ENCODE data around the gene NAP1L1.

The NAP1L1 gene

DNA sequence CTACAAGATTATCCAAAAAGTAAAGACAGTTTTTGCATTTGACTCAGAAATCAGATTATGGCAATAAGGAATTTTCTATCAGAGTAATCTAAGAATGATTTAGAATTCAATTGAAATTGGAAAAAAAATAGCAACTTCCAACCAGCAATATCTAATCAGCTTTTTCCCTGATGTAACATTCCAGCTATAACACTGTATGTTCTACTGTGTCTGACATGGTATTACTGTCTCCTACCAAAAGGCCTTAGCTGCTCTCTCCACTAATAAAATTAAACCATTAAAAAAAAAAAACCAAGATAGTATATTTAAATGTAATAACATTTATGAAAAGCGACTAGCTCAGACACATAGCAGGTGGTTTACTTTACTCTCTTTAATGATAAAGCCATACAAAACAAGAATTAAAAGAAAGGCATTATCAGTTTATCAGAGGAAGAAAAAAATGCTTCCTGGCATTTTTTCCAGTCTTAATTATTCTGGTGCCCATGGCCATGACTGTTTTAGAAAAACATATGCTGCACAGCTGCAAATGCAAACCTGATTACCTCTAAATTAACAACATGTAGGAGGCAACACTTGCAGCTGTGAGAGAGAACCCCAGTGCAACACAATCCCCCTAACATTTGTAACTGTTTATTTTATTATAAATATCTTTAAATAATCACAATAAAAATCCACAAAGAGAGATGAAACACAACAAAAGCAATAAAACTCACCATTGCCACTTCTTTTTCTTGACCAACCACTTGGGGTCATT lies 81.7 kb downstream of the NAP1L1 start:
- TF ChIP-seq FOXP2 (optimal IDR thresholded peaks at IDR 0.05; ENCODE audit: control extremely low read depth, extremely low read length, insufficient read depth) (no peak), POLR2AphosphoS5 (IDR thresholded peaks at IDR 0.05; ENCODE audit: borderline replicate concordance, low read depth, low read length) (no peak), EZH2 (IDR thresholded peaks at IDR 0.05) (no peak)
- DNase-seq (ENCODE audit: low read depth, low spot score): no peak
- Histone ChIP-seq H3K4me3 (no peak overlapping the region), H3K9me3 (ENCODE audit: low read depth, low read length) (no peaks in the 10 kb centered on the region), H3K9ac (ENCODE audit: insufficient read length) (no peak overlapping the region), H3K36me3 (ENCODE audit: insufficient read depth, low read length) (no peaks in the 10 kb centered on the region), H3K27ac (no peak overlapping the region)

DNA sequence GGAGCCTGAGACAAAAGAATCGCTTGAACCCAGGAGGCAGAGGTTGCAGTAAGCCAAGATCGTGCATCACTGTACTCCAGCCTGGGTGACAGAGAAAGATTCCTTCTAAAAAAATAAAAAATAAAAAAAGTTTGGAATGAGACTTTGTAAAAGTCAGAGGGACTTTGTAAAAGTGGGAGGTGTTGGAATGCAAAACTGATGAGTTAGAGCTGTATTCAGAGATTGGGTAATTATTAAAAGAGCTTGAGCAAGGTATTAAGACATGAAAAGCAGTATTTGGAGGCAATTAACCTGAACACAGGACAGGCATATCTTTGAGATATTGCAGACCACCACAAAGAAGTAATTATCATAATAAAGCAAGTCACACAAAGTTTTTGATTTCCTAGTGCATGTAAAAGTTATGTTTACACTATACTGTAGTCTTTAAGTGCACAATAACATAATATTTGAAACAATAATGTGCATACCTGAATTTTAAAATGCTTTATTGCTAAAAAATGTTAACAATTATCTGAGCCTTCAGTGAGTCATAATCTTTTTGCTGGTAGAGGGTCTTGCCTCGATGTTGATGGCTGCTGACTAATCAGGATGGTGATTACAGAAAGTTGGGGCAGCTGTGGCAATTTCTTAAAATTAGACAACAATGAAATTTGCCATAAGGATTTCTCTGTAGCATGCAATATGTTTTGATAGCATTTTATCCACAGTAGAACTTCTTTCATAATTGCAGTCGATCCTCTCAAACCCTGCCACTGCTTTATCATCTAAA lies 86.0 kb downstream of the NAP1L1 start:
- TF ChIP-seq FOXP2 (optimal IDR thresholded peaks at IDR 0.05; ENCODE audit: control extremely low read depth, extremely low read length, insufficient read depth) (no peak), EZH2 (IDR thresholded peaks at IDR 0.05) (no peak), POLR2AphosphoS5 (IDR thresholded peaks at IDR 0.05; ENCODE audit: borderline replicate concordance, low read depth, low read length) (no peak)
- Histone ChIP-seq H3K27ac (no peak overlapping the region), H3K9ac (ENCODE audit: insufficient read length) (no peak overlapping the region), H3K36me3 (ENCODE audit: insufficient read depth, low read length) (no peaks in the 10 kb centered on the region), H3K4me3 (no peak overlapping the region), H3K9me3 (ENCODE audit: low read depth, low read length) (no peaks in the 10 kb centered on the region)
- DNase-seq (ENCODE audit: low read depth, low spot score): no peak

DNA sequence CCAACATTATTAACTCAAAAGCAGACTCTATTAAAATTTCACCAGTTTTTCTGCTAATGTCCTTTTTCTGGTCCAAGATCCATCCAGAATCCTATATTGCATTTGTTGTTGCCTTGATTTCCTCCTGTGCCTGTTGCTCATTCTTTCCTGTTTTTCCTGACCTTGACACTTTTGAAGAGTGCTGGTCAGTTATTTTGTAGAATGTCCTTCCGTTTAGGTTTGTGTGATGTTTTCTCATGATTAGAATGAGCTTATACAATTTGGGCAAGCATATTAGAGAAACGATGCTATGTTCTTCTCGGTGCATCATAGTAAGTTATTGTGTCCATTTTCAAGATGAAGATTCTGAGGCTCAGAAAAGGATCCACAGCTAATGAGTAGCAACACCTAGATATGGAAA lies 86.8 kb downstream of the NAP1L1 start:
- TF ChIP-seq EZH2 (IDR thresholded peaks at IDR 0.05): no peak
- no peak for TF ChIP-seq POLR2AphosphoS5 (IDR thresholded peaks at IDR 0.05; ENCODE audit: borderline replicate concordance, low read depth, low read length)
- no peak for TF ChIP-seq FOXP2 (optimal IDR thresholded peaks at IDR 0.05; ENCODE audit: control extremely low read depth, extremely low read length, insufficient read depth)
- Histone ChIP-seq H3K27ac (no peak overlapping the region), H3K4me3 (no peak overlapping the region), H3K9ac (ENCODE audit: insufficient read length) (no peak overlapping the region), H3K36me3 (ENCODE audit: insufficient read depth, low read length) (no peaks in the 10 kb centered on the region), H3K9me3 (ENCODE audit: low read depth, low read length) (no peaks in the 10 kb centered on the region)
- DNase-seq (ENCODE audit: low read depth, low spot score): no peak

DNA sequence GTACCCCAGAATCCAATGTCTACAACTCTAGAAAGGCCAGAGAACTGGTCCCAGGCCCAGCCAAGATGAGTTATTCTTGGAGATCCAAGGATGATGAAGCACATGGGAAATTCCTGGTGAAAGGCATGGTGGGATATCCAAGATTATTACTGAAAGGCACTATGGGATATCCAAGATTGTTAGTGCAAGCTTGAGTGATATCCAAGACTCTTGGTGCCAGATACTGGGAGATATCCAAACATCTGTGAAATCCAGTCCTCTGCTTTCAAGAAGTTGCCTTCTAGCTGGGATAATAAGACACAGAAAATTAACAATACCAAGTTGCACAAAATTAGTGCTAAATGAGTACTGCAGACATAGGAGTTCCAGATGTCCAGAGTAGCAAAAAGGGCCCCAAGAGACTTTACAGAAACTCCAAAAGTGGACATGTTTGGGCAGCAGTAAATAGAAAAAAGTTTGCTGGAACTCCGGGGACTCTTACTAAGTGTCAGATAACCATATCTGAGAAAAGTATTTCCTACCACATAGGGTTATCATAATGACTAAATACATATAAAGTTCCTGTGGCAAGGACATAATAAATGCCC lies 87.5 kb downstream of the NAP1L1 start:
- TF ChIP-seq POLR2AphosphoS5 (IDR thresholded peaks at IDR 0.05; ENCODE audit: borderline replicate concordance, low read depth, low read length) (no peak), FOXP2 (optimal IDR thresholded peaks at IDR 0.05; ENCODE audit: control extremely low read depth, extremely low read length, insufficient read depth) (no peak), EZH2 (IDR thresholded peaks at IDR 0.05) (no peak)
- Histone ChIP-seq H3K27ac (no peak overlapping the region), H3K4me3 (no peak overlapping the region), H3K36me3 (ENCODE audit: insufficient read depth, low read length) (no peaks in the 10 kb centered on the region), H3K9ac (ENCODE audit: insufficient read length) (no peak overlapping the region), H3K9me3 (ENCODE audit: low read depth, low read length) (no peaks in the 10 kb centered on the region)
- no peak for DNase-seq (ENCODE audit: low read depth, low spot score)

DNA sequence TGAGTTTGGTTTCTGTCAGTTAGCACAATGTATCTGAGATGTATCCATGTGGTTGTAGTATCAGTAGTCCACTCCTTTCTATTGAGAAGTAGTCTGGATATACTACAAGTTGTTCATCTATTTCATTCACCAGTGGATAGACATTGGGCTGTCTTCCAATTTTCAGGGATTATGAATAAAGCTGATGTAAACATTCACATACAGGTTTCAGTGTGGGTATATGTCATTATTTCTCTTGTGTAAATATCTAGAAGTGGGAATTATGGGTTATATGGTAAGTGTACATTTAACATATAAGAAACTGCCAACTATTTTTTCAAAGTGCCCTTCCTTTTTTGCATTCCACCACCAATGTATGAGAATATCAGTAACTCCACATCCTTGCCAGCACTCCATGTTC lies 88.8 kb downstream of the NAP1L1 start:
- no peak overlapping the region for H3K27ac ChIP-seq
- H3K9me3 ChIP-seq (ENCODE audit: low read depth, low read length): no peaks in the 10 kb centered on the region
- no peak overlapping the region for H3K9ac ChIP-seq (ENCODE audit: insufficient read length)
- DNase-seq (ENCODE audit: low read depth, low spot score): no peak
- TF ChIP-seq EZH2 (IDR thresholded peaks at IDR 0.05) (no peak), FOXP2 (optimal IDR thresholded peaks at IDR 0.05; ENCODE audit: control extremely low read depth, extremely low read length, insufficient read depth) (no peak), POLR2AphosphoS5 (IDR thresholded peaks at IDR 0.05; ENCODE audit: borderline replicate concordance, low read depth, low read length) (no peak)
- H3K4me3 ChIP-seq: no peak overlapping the region
- H3K36me3 ChIP-seq (ENCODE audit: insufficient read depth, low read length): no peaks in the 10 kb centered on the region

DNA sequence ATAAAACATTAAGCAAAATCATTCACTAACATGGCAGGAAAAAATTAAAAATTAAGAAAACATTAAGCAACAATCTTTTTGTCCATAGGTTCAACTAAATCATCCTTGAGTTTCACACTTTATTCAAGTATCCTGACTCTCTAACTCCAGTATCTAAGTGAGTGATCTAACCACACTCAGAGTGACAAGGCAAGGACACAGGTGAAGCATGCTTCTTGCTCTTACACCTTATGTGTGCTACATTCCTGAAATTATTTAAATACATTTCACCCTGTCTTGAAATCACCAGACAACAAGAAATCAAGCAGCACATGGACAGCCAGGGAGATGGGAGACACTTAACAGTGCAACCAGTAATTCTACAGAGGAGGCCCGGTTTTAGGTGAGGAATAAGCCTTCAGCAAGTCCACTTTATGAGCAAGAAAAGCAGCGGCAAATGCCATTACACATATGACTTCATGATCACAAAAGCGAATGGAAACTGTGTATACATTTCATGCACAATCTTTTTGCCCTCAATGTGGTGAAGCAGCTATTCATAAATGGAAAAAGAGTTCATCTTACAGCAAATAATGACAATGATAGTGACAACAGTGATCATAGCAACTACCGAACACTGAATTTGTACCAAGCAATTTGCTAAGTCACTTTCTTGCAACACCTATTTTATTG lies 90.3 kb downstream of the NAP1L1 start:
- DNase-seq (ENCODE audit: low read depth, low spot score): no peak
- no peak for TF ChIP-seq EZH2 (IDR thresholded peaks at IDR 0.05)
- no peak for TF ChIP-seq FOXP2 (optimal IDR thresholded peaks at IDR 0.05; ENCODE audit: control extremely low read depth, extremely low read length, insufficient read depth)
- no peak for TF ChIP-seq POLR2AphosphoS5 (IDR thresholded peaks at IDR 0.05; ENCODE audit: borderline replicate concordance, low read depth, low read length)

DNA sequence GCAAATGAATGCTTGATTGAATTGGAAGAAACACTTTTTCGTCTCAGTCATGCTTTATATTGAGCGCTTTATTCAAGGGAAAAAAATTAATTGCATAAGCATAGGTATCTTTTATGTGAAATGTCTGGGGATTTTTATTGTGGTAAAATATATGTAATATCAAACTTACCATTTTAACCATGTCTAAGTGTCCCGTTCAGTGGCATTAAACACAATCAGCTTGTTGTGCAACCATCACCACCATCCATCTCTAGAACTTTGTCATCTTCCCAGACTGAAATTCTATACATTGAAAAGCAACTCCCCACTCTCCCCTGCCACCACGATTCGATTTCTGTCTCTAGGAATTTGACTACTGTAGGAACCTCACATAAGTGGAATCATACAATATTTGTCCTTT lies 92.7 kb downstream of the NAP1L1 start:
- H3K27ac ChIP-seq: no peak overlapping the region

More for the DNA sequence above, 90.3 kb downstream of the NAP1L1 start:
- H3K4me3 ChIP-seq: no peak overlapping the region
- no peak overlapping the region for H3K9ac ChIP-seq (ENCODE audit: insufficient read length)
- H3K27ac ChIP-seq: no peak overlapping the region
- H3K36me3 ChIP-seq (ENCODE audit: insufficient read depth, low read length): no peaks in the 10 kb centered on the region
- no peaks in the 10 kb centered on the region for H3K9me3 ChIP-seq (ENCODE audit: low read depth, low read length)

More for the DNA sequence above, 92.7 kb downstream of the NAP1L1 start:
- H3K9me3 ChIP-seq (ENCODE audit: low read depth, low read length): no peaks in the 10 kb centered on the region
- no peaks in the 10 kb centered on the region for H3K36me3 ChIP-seq (ENCODE audit: insufficient read depth, low read length)
- no peak overlapping the region for H3K4me3 ChIP-seq
- no peak overlapping the region for H3K9ac ChIP-seq (ENCODE audit: insufficient read length)
- no peak for TF ChIP-seq FOXP2 (optimal IDR thresholded peaks at IDR 0.05; ENCODE audit: control extremely low read depth, extremely low read length, insufficient read depth)
- no peak for TF ChIP-seq POLR2AphosphoS5 (IDR thresholded peaks at IDR 0.05; ENCODE audit: borderline replicate concordance, low read depth, low read length)
- no peak for TF ChIP-seq EZH2 (IDR thresholded peaks at IDR 0.05)
- DNase-seq (ENCODE audit: low read depth, low spot score): no peak
